GM10847 (cell line): ENCODE results near the gene RETN.

ENCODE experiments used
- POLR2A ChIP-seq: IDR thresholded peaks from 2 replicates; pipeline ENCODE4 v1.6.1; 2011; ENCODE audit not compliant: insufficient read length; ENCODE audit errors: extremely low read depth

Gene RETN, protein sequence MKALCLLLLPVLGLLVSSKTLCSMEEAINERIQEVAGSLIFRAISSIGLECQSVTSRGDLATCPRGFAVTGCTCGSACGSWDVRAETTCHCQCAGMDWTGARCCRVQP

DNA sequence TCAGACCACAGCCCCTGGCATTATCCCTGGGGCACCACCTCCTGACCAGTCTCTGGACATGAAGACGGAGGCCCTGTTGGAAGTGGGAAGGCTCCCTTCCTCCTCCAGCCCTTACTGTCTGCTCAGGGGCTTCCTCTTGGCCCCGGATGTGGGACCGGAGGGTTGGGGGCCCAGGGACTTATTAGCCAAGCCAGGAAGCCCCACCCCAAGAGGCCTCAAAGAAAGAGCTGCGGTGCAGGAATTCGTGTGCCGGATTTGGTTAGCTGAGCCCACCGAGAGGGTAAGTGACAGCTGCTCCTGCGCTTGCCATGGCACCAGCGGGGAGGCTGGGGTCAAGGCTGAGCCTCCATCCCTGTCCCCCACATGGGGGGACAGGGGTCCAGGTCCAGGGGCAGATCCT is at the start of gene RETN:
RETN (plus strand) TSS at position 208 of the 400 bp plus-strand sequence. CDS start 278 bp downstream, outside the sequence.
- no peak for TF ChIP-seq POLR2A

- no peak for TF ChIP-seq POLR2A
These were observed 49.0 kb upstream of the RETN start for GRCh38 chr19:7619671-7620441.

GRCh38 chr19:7620442-7621412 is 48.1 kb upstream of the RETN start:
- no peak for TF ChIP-seq POLR2A

- no peak for TF ChIP-seq POLR2A
These were observed 45.7 kb upstream of the RETN start for GRCh38 chr19:7622933-7623685.

- TF ChIP-seq POLR2A, result no peak
These were observed 44.9 kb upstream of the RETN start for GRCh38 chr19:7623725-7624603.

- no peak for TF ChIP-seq POLR2A
These were observed 44.0 kb upstream of the RETN start for GRCh38 chr19:7624810-7625209.

GRCh38 chr19:7625763-7626372 is 43.0 kb upstream of the RETN start:
- TF ChIP-seq POLR2A, result no peak

DNA sequence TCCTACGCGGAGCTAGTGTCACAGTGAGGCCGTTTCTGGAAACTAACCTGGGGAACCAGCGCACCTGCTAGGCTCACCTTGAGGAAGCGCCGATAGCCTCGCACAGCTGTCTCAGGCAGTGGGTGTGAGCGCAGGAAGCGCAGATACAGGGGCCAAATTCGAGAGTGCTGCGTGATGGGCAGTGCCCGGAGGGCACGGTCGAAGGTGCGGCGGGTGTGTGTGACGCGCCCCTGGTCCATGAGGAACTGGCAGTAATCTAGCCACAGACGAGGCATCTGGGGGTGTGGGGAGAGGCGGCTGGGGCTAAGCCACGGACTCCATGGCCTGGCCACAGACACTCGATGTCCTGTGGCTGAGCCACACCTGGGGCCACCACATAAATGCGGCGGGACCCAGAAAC is 41.7 kb upstream of the RETN start:
- no peak for TF ChIP-seq POLR2A

- TF ChIP-seq POLR2A, result no peak
These were observed 40.1 kb upstream of the RETN start for GRCh38 chr19:7628589-7629311.

- TF ChIP-seq POLR2A, result peak; percentile 41
These were observed 39.3 kb upstream of the RETN start, which contains the start of the genes PET100 and XAB2 for GRCh38 chr19:7629347-7630054. PET100 (plus strand) TSS chr19:7629793; CDS start chr19:7629834, 41 bp downstream. XAB2 (minus strand) TSS chr19:7629545; CDS start chr19:7629527, 18 bp downstream.

DNA sequence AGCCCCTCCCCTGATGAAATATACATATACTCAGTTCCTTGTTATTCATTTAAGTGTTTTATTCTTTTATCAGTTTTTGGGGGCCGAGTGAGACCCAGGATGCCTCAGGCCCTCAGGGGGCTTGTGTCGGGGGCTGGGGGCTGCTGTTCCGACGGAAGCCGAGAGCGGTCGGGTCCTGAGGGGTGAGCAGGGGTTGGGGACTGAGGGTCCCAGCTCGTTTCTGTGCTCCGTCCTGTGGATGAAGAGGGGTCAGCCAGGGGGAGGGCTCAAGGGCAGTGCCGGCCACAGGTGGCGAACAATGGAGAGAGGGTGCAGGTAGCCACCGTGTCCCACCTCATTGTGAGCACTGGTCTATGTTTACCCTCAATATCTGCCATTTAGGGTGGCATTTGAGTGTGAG is 37.3 kb upstream of the RETN start:
- TF ChIP-seq POLR2A, result no peak
